Fibroblast of lung (primary cell): Measurements from ENCODE around the gene FANCI. TPM values are rescaled to one million over a fixed set of nuclear protein-coding genes. Genes with fewer than 3 reads are reported as not detected.
"Not testable (repeated sequence)": the region's sequence is repeated elsewhere in the genome, so short reads cannot be mapped to it uniquely, and the experiment has no call there.

Experiments used
- DNase-seq, 2 donors: peaks; one replicate each; pipeline versions ENCODE4 v3.0.0 to v3.0.0-alpha.2; 2010; ENCODE audit warnings: low read depth in 2 of 2
- H2AFZ ChIP-seq: 2 replicates; pipeline ENCODE4 v1.5.1; 2012; ENCODE audit warnings: low read length, control low read depth, inconsistent platforms
- H3K27ac ChIP-seq: 2 replicates; pipeline ENCODE4 v1.5.1; 2011; ENCODE audit warnings: low read length, control low read depth; ENCODE audit not compliant: insufficient read depth
- H3K27me3 ChIP-seq: 2 replicates; pipeline ENCODE4 v1.5.1; 2011; ENCODE audit warnings: mild to moderate bottlenecking, low read length; ENCODE audit not compliant: control insufficient read depth, insufficient read depth
- H3K36me3 ChIP-seq: 2 replicates; pipeline ENCODE4 v1.5.1; 2011; ENCODE audit warnings: low read length; ENCODE audit not compliant: control insufficient read depth, insufficient read depth
- H3K4me1 ChIP-seq: 2 replicates; pipeline ENCODE4 v1.5.1; 2011; ENCODE audit warnings: low read length; ENCODE audit not compliant: control insufficient read depth, insufficient read depth; ENCODE audit errors: extremely low read depth
- H3K4me2 ChIP-seq: 2 replicates; pipeline ENCODE4 v1.5.1; 2011; ENCODE audit warnings: low read length, control low read depth; ENCODE audit not compliant: insufficient read depth; ENCODE audit errors: extremely low read depth
- H3K4me3 ChIP-seq, 4 experiments: fragments of 200-600 bp in 1 of 4; sonication (generic) in 1 of 4; replicated peaks in 1 of 4; 2 replicates each; pipeline ENCODE4 v1.5.1; 2011 to 2016; ENCODE audit warnings: low read length in 4 of 4, low read depth in 3 of 4, mild to moderate bottlenecking in 3 of 4, control low read depth in 2 of 4, inconsistent platforms in 1 of 4, mixed read lengths in 1 of 4; ENCODE audit not compliant: insufficient read depth in 1 of 4; ENCODE audit errors: control extremely low read depth in 1 of 4
- H3K79me2 ChIP-seq: 2 replicates; pipeline ENCODE4 v1.5.1; 2012; ENCODE audit warnings: mild to moderate bottlenecking, low read length, inconsistent platforms; ENCODE audit not compliant: control insufficient read depth, insufficient read depth
- H3K9ac ChIP-seq: 2 replicates; pipeline ENCODE4 v1.5.1; 2011; ENCODE audit warnings: mild to moderate bottlenecking, low read length, control low read depth; ENCODE audit not compliant: insufficient read depth
- H3K9me3 ChIP-seq: 2 replicates; pipeline ENCODE4 v1.5.1; 2012; ENCODE audit warnings: low read depth, low read length; ENCODE audit not compliant: control insufficient read depth, insufficient read depth
- H4K20me1 ChIP-seq: 2 replicates; pipeline ENCODE4 v1.5.1; 2011; ENCODE audit warnings: low read length; ENCODE audit not compliant: control insufficient read depth, insufficient read depth; ENCODE audit errors: extremely low read depth
- CTCF ChIP-seq, 2 donors: IDR thresholded peaks in 1 of 2; conservative IDR thresholded peaks in 1 of 2; 1 replicate in 1 of 2; 2 replicates in 1 of 2; pipeline ENCODE4 v1.5.1; 2011 to 2012; ENCODE audit warnings: low read length in 2 of 2, control low read depth in 1 of 2, inconsistent platforms in 1 of 2, low read depth in 1 of 2, mild to moderate bottlenecking in 1 of 2
- EZH2 ChIP-seq: IDR thresholded peaks from 2 replicates; pipeline ENCODE4 v1.5.1; 2012; ENCODE audit warnings: low read length, control low read depth, mild to moderate bottlenecking; ENCODE audit errors: missing control alignments
- polyA plus RNA-seq, 2 donors: library from polyadenylated mRNA; depleted of rRNA in 1 of 2; stranded (reverse) in 1 of 2; unstranded in 1 of 2; fragments of >200 nt; gene quantifications; 2 replicates each; pipeline ENCODE4 v1.2.1, GENCODE V29; 2011 to 2012; ENCODE audit warnings: missing spikeins in 1 of 2
- total RNA-seq: library from RNA; depleted of rRNA; stranded (reverse); fragments of >200 nt; gene quantifications from 2 replicates; pipeline ENCODE4 v1.2.1, GENCODE V29; 2014

FANCI gene
- total and polyA plus RNA-seq, 2 donors (not counting 1 experiment from before 2014, with no cell fraction given), result 12.6 to 13.4 TPM

- Histone ChIP-seq H3K4me2 (no peak overlapping the region), H3K9ac (no peak overlapping the region), H3K4me1 (peaks cover 3% of the 10 kb centered on the region), H3K4me3 (no peak overlapping the region), H2AFZ (no peak overlapping the region), H3K36me3 (no peaks in the 10 kb centered on the region), H3K9me3 (no peaks in the 10 kb centered on the region), H3K79me2 (peaks cover 16% of the 10 kb centered on the region), H3K27ac (no peak overlapping the region), H4K20me1 (no peaks in the 10 kb centered on the region), H3K27me3 (no peaks in the 10 kb centered on the region)
- TF ChIP-seq EZH2 (no peak), CTCF (conservative IDR thresholded peaks at IDR 0.05 in 1 of 2, IDR thresholded peaks at IDR 0.05 in 1 of 2; ENCODE audit: low read depth in 1 of 2, low read length in 2 of 2) (no peak)
- no peak for DNase-seq
These were observed 4.8 kb downstream of the FANCI start for GRCh38 chr15:89248584-89248983.

GRCh38 chr15:89250142-89250541 lies 6.4 kb downstream of the FANCI start:
- H2AFZ ChIP-seq, H4K20me1 ChIP-seq, H3K27ac ChIP-seq, DNase-seq, H3K4me3 ChIP-seq, H3K9ac ChIP-seq, H3K36me3 ChIP-seq, H3K4me2 ChIP-seq, H3K9me3 ChIP-seq, H3K27me3 ChIP-seq, H3K4me1 ChIP-seq: not testable (repeated sequence)
- peaks cover 13% of the 10 kb centered on the region for H3K79me2 ChIP-seq

GRCh38 chr15:89277281-89277680 lies 33.5 kb downstream of the FANCI start:
- H3K36me3 ChIP-seq, H2AFZ ChIP-seq, DNase-seq, H3K4me1 ChIP-seq, H3K9ac ChIP-seq, H4K20me1 ChIP-seq, H3K79me2 ChIP-seq, H3K4me2 ChIP-seq, H3K4me3 ChIP-seq, H3K9me3 ChIP-seq, H3K27ac ChIP-seq, H3K27me3 ChIP-seq: not testable (repeated sequence)

GRCh38 chr15:89278307-89278706 lies 34.5 kb downstream of the FANCI start:
- H3K36me3 ChIP-seq, result no peaks in the 10 kb centered on the region
- no peaks in the 10 kb centered on the region for H3K27me3 ChIP-seq
- peak in 1 of 2 donors; percentile 27 for DNase-seq
- no peaks in the 10 kb centered on the region for H3K9me3 ChIP-seq
- no peaks in the 10 kb centered on the region for H4K20me1 ChIP-seq
- H3K79me2 ChIP-seq, result no peaks in the 10 kb centered on the region
- no peak for TF ChIP-seq EZH2
- no peak for TF ChIP-seq CTCF (conservative IDR thresholded peaks at IDR 0.05 in 1 of 2, IDR thresholded peaks at IDR 0.05 in 1 of 2; ENCODE audit: low read depth in 1 of 2, low read length in 2 of 2)
- no peak overlapping the region for H2AFZ ChIP-seq
- H3K4me1 ChIP-seq, result no peaks in the 10 kb centered on the region
- no peak overlapping the region for H3K27ac ChIP-seq
- no peak overlapping the region for H3K4me3 ChIP-seq
- H3K9ac ChIP-seq, result no peak overlapping the region
- no peak overlapping the region for H3K4me2 ChIP-seq
